ACHN (cell line): ENCODE data around the gene IQSEC1.
"Not testable (repeated sequence)": the region's sequence is repeated elsewhere in the genome, so short reads cannot be mapped to it uniquely, and the experiment has no call there.

Experiments used
- DNase-seq: peaks from one replicate; pipeline ENCODE4 v3.0.0-alpha.2; 2015
- in situ Hi-C: cut with HindIII; loops from 2 replicates; pipeline ENCODE4 v1.10.0; 2017; ENCODE audit warnings: low sequenced_read_pairs, low pct_ligation_motif_present, low pct_unique_long_range_greater_than_20kb

Gene IQSEC1

GRCh38 chr3:12891985-12892839 is 181.0 kb downstream of the IQSEC1 start:
- peak; percentile 59 for DNase-seq
- in situ Hi-C loops = no loop called here

- in situ Hi-C loops = no loop called here
- DNase-seq = no peak
Measured at GRCh38 chr3:12891391-12891984, 181.7 kb downstream of the IQSEC1 start.

GRCh38 chr3:12890610-12891390 is 182.4 kb downstream of the IQSEC1 start:
- in situ Hi-C loops = no loop called here
- no peak for DNase-seq

GRCh38 chr3:12886736-12887135 is 186.5 kb downstream of the IQSEC1 start:
- DNase-seq = no peak
- in situ Hi-C loops = no loop called here

- in situ Hi-C loops = no loop called here
- DNase-seq = no peak
Measured at GRCh38 chr3:12886106-12886679, 187.0 kb downstream of the IQSEC1 start.

- DNase-seq = no peak
- in situ Hi-C loops = no loop called here
Measured at GRCh38 chr3:12885583-12885930, 187.7 kb downstream of the IQSEC1 start.

- no peak for DNase-seq
- in situ Hi-C loops = no loop called here
Measured at GRCh38 chr3:12884790-12885582, 188.2 kb downstream of the IQSEC1 start.

GRCh38 chr3:12884186-12884680 is 189.0 kb downstream of the IQSEC1 start:
- in situ Hi-C loops = no loop called here
- DNase-seq = no peak

GRCh38 chr3:12882336-12883310 is 190.6 kb downstream of the IQSEC1 start:
- in situ Hi-C loops = no loop called here
- no peak for DNase-seq

GRCh38 chr3:12881858-12882257 is 191.4 kb downstream of the IQSEC1 start:
- DNase-seq, in situ Hi-C loops: not testable (repeated sequence)

- in situ Hi-C loops = no loop called here
- no peak for DNase-seq
Measured at GRCh38 chr3:12879191-12879815, 193.9 kb downstream of the IQSEC1 start.

- DNase-seq, in situ Hi-C loops: not testable (repeated sequence)
Measured at GRCh38 chr3:12878758-12879157, 194.5 kb downstream of the IQSEC1 start.

- no peak for DNase-seq
- in situ Hi-C loops = no loop called here
Measured at GRCh38 chr3:12878141-12878574, 195.1 kb downstream of the IQSEC1 start.

- in situ Hi-C loops = no loop called here
- DNase-seq = no peak
Measured at GRCh38 chr3:12877040-12877439, 196.2 kb downstream of the IQSEC1 start.

- DNase-seq = no peak
Measured at GRCh38 chr3:12875857-12876836, 197.1 kb downstream of the IQSEC1 start.

More at GRCh38 chr3:12875857-12876836, 197.1 kb downstream of the IQSEC1 start:
- in situ Hi-C loops = no loop called here
